B cell (primary cell): ENCODE data around the gene NMD3.

ENCODE experiments used
- EZH2 ChIP-seq: IDR thresholded peaks from 2 replicates; pipeline ENCODE4 v1.6.1; 2012; ENCODE audit warnings: borderline replicate concordance, low read depth, mild to moderate bottlenecking, moderate library complexity, low read length; ENCODE audit not compliant: insufficient read depth, poor library complexity, severe bottlenecking
- TF ChIP-seq, protein P1 (sequence below): fragments of 200-600 bp; IDR thresholded peaks from one replicate; pipeline ENCODE4 v1.8.0; 2022; ENCODE audit warnings: antibody characterized with exemption, mild to moderate bottlenecking

DNA sequence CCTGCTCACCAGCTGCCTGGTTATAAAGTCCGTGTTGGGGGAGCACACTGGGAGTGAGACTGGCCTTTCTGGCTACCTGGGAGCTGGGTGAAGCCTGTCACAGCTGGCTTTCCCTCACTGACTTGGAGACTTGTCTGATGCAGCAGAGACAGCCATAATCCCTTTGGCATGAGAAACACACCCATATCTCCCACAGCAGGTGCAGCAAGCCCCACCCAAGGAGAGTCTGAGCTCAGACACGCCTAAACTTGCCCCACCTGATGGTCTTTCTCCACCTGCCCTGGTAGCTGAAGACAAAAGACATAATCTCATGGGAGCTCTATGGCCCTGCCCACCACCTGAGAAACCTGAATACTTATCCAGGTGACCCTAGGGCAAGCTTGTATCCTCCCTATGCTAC, 54.8 kb downstream of the NMD3 start:
- TF ChIP-seq, protein P1, sequence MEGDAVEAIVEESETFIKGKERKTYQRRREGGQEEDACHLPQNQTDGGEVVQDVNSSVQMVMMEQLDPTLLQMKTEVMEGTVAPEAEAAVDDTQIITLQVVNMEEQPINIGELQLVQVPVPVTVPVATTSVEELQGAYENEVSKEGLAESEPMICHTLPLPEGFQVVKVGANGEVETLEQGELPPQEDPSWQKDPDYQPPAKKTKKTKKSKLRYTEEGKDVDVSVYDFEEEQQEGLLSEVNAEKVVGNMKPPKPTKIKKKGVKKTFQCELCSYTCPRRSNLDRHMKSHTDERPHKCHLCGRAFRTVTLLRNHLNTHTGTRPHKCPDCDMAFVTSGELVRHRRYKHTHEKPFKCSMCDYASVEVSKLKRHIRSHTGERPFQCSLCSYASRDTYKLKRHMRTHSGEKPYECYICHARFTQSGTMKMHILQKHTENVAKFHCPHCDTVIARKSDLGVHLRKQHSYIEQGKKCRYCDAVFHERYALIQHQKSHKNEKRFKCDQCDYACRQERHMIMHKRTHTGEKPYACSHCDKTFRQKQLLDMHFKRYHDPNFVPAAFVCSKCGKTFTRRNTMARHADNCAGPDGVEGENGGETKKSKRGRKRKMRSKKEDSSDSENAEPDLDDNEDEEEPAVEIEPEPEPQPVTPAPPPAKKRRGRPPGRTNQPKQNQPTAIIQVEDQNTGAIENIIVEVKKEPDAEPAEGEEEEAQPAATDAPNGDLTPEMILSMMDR: no peak
- TF ChIP-seq EZH2: no peak
